Measurements from ENCODE around the gene PRKCE. TPM values are rescaled to one million over a fixed set of nuclear protein-coding genes. Genes with fewer than 3 reads are reported as not detected.

PRKCE gene
- total RNA-seq, 1 experiment from 2014 or later, result 4.9 TPM

GRCh38 chr2:45778720-45779171 lies 127.3 kb downstream of the PRKCE start:
- peak; percentile 65 for DNase-seq (ENCODE audit: low read depth)

- DNase-seq (ENCODE audit: low read depth), result no peak
Observed at GRCh38 chr2:45780541-45781463, 129.3 kb downstream of the PRKCE start.

GRCh38 chr2:45781464-45781811 lies 130.0 kb downstream of the PRKCE start:
- DNase-seq (ENCODE audit: low read depth), result no peak

- DNase-seq (ENCODE audit: low read depth), result no peak
Observed at GRCh38 chr2:45782436-45782835, 131.0 kb downstream of the PRKCE start.

GRCh38 chr2:45782986-45783385 lies 131.5 kb downstream of the PRKCE start:
- no peak for DNase-seq (ENCODE audit: low read depth)

GRCh38 chr2:45786030-45786835 lies 134.8 kb downstream of the PRKCE start:
- peak; percentile 12 for DNase-seq (ENCODE audit: low read depth)

- DNase-seq (ENCODE audit: low read depth), result peak; percentile 76
Observed at GRCh38 chr2:45786836-45787357, 135.4 kb downstream of the PRKCE start.

GRCh38 chr2:45788401-45788800 lies 136.9 kb downstream of the PRKCE start:
- no peak for DNase-seq (ENCODE audit: low read depth)

GRCh38 chr2:45789317-45789716 lies 137.8 kb downstream of the PRKCE start:
- no peak for DNase-seq (ENCODE audit: low read depth)

- no peak for DNase-seq (ENCODE audit: low read depth)
Observed at GRCh38 chr2:45789961-45790723, 138.7 kb downstream of the PRKCE start.

- no peak for DNase-seq (ENCODE audit: low read depth)
Observed at GRCh38 chr2:45793305-45793962, 142.0 kb downstream of the PRKCE start.

- DNase-seq (ENCODE audit: low read depth), result no peak
Observed at GRCh38 chr2:45794134-45794617, 142.7 kb downstream of the PRKCE start.

- no peak for DNase-seq (ENCODE audit: low read depth)
Observed at GRCh38 chr2:45796500-45796899, 145.0 kb downstream of the PRKCE start.

- no peak for DNase-seq (ENCODE audit: low read depth)
Observed at GRCh38 chr2:45797451-45798230, 146.2 kb downstream of the PRKCE start.

GRCh38 chr2:45799679-45800381 lies 148.4 kb downstream of the PRKCE start:
- DNase-seq (ENCODE audit: low read depth), result no peak

GRCh38 chr2:45802499-45803138 lies 151.1 kb downstream of the PRKCE start:
- DNase-seq (ENCODE audit: low read depth), result no peak

GRCh38 chr2:45804987-45805755 lies 153.7 kb downstream of the PRKCE start:
- no peak for DNase-seq (ENCODE audit: low read depth)

Data from Daoy (cell line).